Suprapubic skin (tissue), 4 donors: ENCODE measurements around the gene SUFU. TPM values are rescaled to one million over a fixed set of nuclear protein-coding genes. Genes with fewer than 3 reads are reported as not detected.

Source experiments
- DNase-seq, 2 donors: peaks; one replicate each; pipeline ENCODE4 v3.0.0-alpha.2; 2019; ENCODE audit warnings: low spot score in 2 of 2
- H3K27ac ChIP-seq: fragments of 200-600 bp; sonication (generic); one replicate; pipeline ENCODE4 v1.5.1; 2019
- H3K27me3 ChIP-seq: fragments of 200-600 bp; sonication (generic); one replicate; pipeline ENCODE4 v1.5.1; 2019
- H3K36me3 ChIP-seq: fragments of 200-600 bp; sonication (generic); one replicate; pipeline ENCODE4 v1.5.1; 2019
- H3K4me1 ChIP-seq: fragments of 200-600 bp; sonication (generic); one replicate; pipeline ENCODE4 v1.5.1; 2019
- H3K4me3 ChIP-seq: fragments of 200-600 bp; sonication (generic); one replicate; pipeline ENCODE4 v1.5.1; 2019; ENCODE audit warnings: mild to moderate bottlenecking
- H3K9me3 ChIP-seq: fragments of 200-600 bp; sonication (generic); one replicate; pipeline ENCODE4 v1.5.1; 2019
- EP300 ChIP-seq: sonication (generic); formaldehyde crosslinking; IDR thresholded peaks from one replicate; pipeline ENCODE4 v1.6.1; 2017; ENCODE audit warnings: antibody characterized with exemption
- POLR2A ChIP-seq, 2 donors: fragments of 450-650 bp; IDR thresholded peaks; one replicate each; pipeline ENCODE4 v1.6.1; 2017; ENCODE audit warnings: antibody characterized with exemption in 2 of 2, mild to moderate bottlenecking in 2 of 2, moderate library complexity in 2 of 2
- POLR2AphosphoS5 ChIP-seq, 3 donors: sonication (generic); formaldehyde crosslinking; IDR thresholded peaks; one replicate each; pipeline ENCODE4 v1.6.1; 2017; ENCODE audit warnings: antibody characterized with exemption in 3 of 3
- WGBS: methylation state at CpG from one replicate; pipeline ENCODE4 v1.1.5; 2018; 5-methylcytosine and 5-hydroxymethylcytosine counted together
- total RNA-seq, 4 donors: library from RNA; depleted of rRNA; stranded (reverse); fragments of >200 nt; gene quantifications; one replicate each; pipeline ENCODE4 v1.1.0, GENCODE V29; 2016
- TF ChIP-seq, protein P1 (sequence below), 2 donors: fragments of 200-600 bp in 1 of 2; fragments of 450-650 bp in 1 of 2; sonication (generic) in 1 of 2; IDR thresholded peaks; one replicate each; pipeline ENCODE4 v1.5.1; 2016 to 2019; ENCODE audit warnings: antibody characterized with exemption in 2 of 2, mild to moderate bottlenecking in 1 of 2, moderate library complexity in 1 of 2

SUFU gene
- total RNA-seq, 4 donors from 2014 or later = 15.3 to 22.7 (median 18.9) TPM

DNA sequence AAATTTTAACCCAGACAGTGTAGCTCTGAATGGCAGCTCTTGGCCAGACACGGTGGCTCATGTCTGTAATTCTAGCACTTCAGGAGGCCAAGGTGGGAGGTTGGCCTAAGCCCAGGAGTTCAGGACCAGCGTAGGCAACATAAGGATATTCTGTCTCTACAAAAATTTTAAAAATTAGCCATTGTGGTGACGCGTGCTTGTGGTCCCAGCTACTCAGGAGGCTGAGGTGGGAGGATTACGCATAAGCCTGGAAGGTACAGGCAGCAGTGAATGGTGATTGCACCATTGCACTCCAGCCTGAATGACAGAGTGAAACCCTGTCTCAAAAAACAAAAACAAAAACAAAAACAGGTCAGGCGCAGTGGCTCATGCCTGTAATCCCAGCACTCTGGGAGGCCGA, 50.0 kb downstream of the SUFU start:
- 97% methylated on average over 7 of the region's 7 CpGs for WGBS

DNA sequence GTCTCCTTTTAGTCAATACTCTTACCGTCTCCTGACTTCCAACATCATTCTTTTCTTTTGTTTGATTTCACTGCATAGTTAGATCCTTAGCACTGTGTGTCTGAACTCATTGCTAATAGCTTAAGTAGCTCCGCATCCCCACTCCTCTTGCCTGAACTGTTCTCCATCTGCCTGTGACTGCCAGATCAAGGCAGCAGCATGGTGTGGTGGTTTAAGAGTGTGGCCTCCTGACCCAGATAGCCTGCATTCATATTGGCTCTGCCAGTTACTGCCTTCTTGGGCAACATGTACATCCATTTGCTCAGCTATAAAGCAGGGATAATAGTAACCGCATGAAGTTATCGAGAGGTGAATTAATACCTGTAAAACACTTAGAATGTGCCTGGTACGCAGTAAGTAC, 50.8 kb downstream of the SUFU start:
- 96% methylated on average over 5 of the region's 5 CpGs for WGBS
- DNase-seq = no peak
- no peaks in the 10 kb centered on the region for H3K9me3 ChIP-seq
- peaks cover 16% of the 10 kb centered on the region for H3K4me1 ChIP-seq
- no peak overlapping the region for H3K27ac ChIP-seq
- peaks cover 19% of the 10 kb centered on the region for H3K36me3 ChIP-seq
- no peak for TF ChIP-seq POLR2A (IDR thresholded peaks at IDR 0.05)
- TF ChIP-seq POLR2AphosphoS5 (IDR thresholded peaks at IDR 0.05) = no peak
- TF ChIP-seq, protein P1, sequence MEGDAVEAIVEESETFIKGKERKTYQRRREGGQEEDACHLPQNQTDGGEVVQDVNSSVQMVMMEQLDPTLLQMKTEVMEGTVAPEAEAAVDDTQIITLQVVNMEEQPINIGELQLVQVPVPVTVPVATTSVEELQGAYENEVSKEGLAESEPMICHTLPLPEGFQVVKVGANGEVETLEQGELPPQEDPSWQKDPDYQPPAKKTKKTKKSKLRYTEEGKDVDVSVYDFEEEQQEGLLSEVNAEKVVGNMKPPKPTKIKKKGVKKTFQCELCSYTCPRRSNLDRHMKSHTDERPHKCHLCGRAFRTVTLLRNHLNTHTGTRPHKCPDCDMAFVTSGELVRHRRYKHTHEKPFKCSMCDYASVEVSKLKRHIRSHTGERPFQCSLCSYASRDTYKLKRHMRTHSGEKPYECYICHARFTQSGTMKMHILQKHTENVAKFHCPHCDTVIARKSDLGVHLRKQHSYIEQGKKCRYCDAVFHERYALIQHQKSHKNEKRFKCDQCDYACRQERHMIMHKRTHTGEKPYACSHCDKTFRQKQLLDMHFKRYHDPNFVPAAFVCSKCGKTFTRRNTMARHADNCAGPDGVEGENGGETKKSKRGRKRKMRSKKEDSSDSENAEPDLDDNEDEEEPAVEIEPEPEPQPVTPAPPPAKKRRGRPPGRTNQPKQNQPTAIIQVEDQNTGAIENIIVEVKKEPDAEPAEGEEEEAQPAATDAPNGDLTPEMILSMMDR (IDR thresholded peaks at IDR 0.05) = no peak
- TF ChIP-seq EP300 = no peak
- no peaks in the 10 kb centered on the region for H3K27me3 ChIP-seq
- no peak overlapping the region for H3K4me3 ChIP-seq

More for the DNA sequence above, 50.0 kb downstream of the SUFU start:
- Histone ChIP-seq H3K4me3 (no peak overlapping the region), H3K27ac (no peak overlapping the region), H3K36me3 (peaks cover 19% of the 10 kb centered on the region), H3K4me1 (peaks cover 16% of the 10 kb centered on the region), H3K9me3 (no peaks in the 10 kb centered on the region), H3K27me3 (no peaks in the 10 kb centered on the region)
- TF ChIP-seq EP300 (no peak), POLR2AphosphoS5 (IDR thresholded peaks at IDR 0.05) (no peak), POLR2A (IDR thresholded peaks at IDR 0.05) (no peak)
- TF ChIP-seq, protein P1 (IDR thresholded peaks at IDR 0.05) = no peak
- no peak for DNase-seq

DNA sequence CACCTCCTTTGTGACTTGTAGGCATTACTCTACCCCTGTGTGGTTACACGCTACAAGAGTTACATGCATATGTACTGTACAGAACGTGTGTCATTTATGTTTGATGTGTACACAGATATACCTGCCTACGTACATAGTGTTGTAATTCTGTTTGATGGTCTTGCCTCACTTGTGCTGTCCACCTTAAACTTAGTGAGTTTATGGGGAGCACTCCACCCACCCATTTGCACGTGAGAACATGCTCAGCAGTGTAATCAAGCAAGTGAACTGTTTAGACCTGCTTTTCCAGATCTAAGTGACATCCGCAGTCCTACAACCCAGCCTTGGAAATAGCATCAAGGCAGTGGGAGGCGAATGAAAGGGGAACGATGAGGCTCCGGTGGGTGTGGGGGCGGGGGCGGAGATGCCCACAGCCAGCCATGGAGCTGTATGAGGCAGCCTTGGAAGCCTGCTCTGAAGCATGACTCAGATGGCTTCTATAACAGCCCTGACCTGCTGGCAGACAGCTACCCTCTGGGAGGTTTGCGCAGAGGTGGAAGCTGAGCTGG, 52.1 kb downstream of the SUFU start:
- H3K4me1 ChIP-seq = peaks cover 16% of the 10 kb centered on the region
- no peak for DNase-seq
- no peaks in the 10 kb centered on the region for H3K9me3 ChIP-seq
- peak overlapping the region; percentile 82 for H3K27ac ChIP-seq
- 45% methylated on average over 11 of the region's 11 CpGs for WGBS
- no peaks in the 10 kb centered on the region for H3K27me3 ChIP-seq
- H3K36me3 ChIP-seq = peaks cover 10% of the 10 kb centered on the region
- no peak overlapping the region for H3K4me3 ChIP-seq
- TF ChIP-seq POLR2AphosphoS5 (IDR thresholded peaks at IDR 0.05) (peak; percentile 5 to 82 (median 27)), POLR2A (IDR thresholded peaks at IDR 0.05) (no peak)

DNA sequence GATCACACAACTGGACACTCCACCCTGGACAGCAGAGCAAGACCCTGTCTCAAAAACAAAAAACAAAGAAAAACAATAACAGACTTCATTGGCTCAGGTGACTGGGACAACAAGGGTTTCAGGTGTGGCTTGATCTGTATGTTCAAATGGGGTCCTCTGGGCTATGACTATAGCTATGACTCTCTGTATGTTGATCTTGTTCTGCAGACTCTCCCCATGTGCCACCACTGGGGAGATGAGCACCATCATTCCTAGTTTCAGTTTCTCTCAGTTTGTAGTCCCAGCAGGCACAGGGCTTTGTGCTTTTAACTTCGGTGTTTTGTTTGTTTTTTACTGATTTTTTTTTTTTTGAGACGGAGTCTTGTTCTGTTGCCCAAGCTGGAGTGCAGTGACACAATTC, 53.8 kb downstream of the SUFU start:
- WGBS = 92% methylated on average over 2 of the region's 2 CpGs
- peaks cover 16% of the 10 kb centered on the region for H3K4me1 ChIP-seq
- DNase-seq = no peak
- H3K27ac ChIP-seq = no peak overlapping the region
- H3K4me3 ChIP-seq = no peak overlapping the region
- peaks cover 4% of the 10 kb centered on the region for H3K36me3 ChIP-seq
- no peak for TF ChIP-seq POLR2AphosphoS5 (IDR thresholded peaks at IDR 0.05)
- no peak for TF ChIP-seq EP300
- no peak for TF ChIP-seq POLR2A (IDR thresholded peaks at IDR 0.05)
- TF ChIP-seq, protein P1 (IDR thresholded peaks at IDR 0.05) = no peak
- H3K9me3 ChIP-seq = no peaks in the 10 kb centered on the region
- H3K27me3 ChIP-seq = no peaks in the 10 kb centered on the region

DNA sequence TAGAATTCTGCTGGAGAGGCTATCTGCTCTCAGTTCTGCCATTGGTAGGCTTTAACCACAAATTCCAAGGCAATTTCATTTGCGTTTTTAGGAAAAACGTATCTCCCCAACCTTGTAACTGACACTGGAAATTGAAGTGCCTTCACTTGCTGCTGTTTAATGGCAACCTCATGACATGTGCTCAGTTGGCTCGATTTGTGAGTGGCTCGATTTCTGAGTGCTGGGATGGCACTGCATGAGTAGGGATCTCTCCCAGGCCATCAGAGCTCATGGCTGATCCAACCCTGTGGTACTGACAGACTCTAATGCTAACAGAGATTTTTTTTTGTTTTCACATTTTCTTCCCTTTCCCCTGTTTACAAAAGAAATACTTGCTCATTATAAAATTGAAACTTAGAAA, 56.0 kb downstream of the SUFU start:
- Histone ChIP-seq H3K4me1 (peaks cover 16% of the 10 kb centered on the region), H3K27ac (no peak overlapping the region), H3K27me3 (no peaks in the 10 kb centered on the region), H3K9me3 (no peaks in the 10 kb centered on the region), H3K36me3 (peaks cover 4% of the 10 kb centered on the region), H3K4me3 (no peak overlapping the region)
- no peak for DNase-seq
- 67% methylated on average over 4 of the region's 4 CpGs for WGBS
- TF ChIP-seq, protein P1 (IDR thresholded peaks at IDR 0.05) = no peak
- TF ChIP-seq POLR2A (IDR thresholded peaks at IDR 0.05) = no peak
- TF ChIP-seq EP300 = no peak
- no peak for TF ChIP-seq POLR2AphosphoS5 (IDR thresholded peaks at IDR 0.05)
